PFSK-1 (cell line): Measurements from ENCODE around the gene BPIFB1.

Experiments
- FOXP2 ChIP-seq: optimal IDR thresholded peaks from 2 replicates; pipeline ENCODE3; 2011; ENCODE audit warnings: borderline replicate concordance, control low read depth, inconsistent platforms; ENCODE audit not compliant: insufficient read depth; ENCODE audit errors: extremely low read length, extremely low read depth
- POLR2AphosphoS5 ChIP-seq: IDR thresholded peaks from 2 replicates; pipeline ENCODE4 v1.6.1; 2012; ENCODE audit warnings: low read depth, mild to moderate bottlenecking, control low read depth, low read length, moderate library complexity
- REST ChIP-seq, 2 experiments: IDR thresholded peaks; 2 replicates each; pipeline versions ENCODE4 v1.6.1 to v1.8.0; 2011 to 2012; ENCODE audit warnings: low read depth in 2 of 2, low read length in 2 of 2, control low read depth in 1 of 2, inconsistent platforms in 1 of 2, mild to moderate bottlenecking in 1 of 2, moderate library complexity in 1 of 2; ENCODE audit not compliant: insufficient read depth in 1 of 2
- SIN3A ChIP-seq: IDR thresholded peaks from 2 replicates; pipeline ENCODE4 v1.6.1; 2012; ENCODE audit warnings: mild to moderate bottlenecking, low read length, moderate library complexity, borderline replicate concordance; ENCODE audit not compliant: insufficient read depth
- TAF1 ChIP-seq: IDR thresholded peaks from 2 replicates; pipeline ENCODE4 v1.6.1; 2012; ENCODE audit warnings: low read length, control low read depth, borderline replicate concordance; ENCODE audit not compliant: insufficient read depth

The BPIFB1 gene

DNA sequence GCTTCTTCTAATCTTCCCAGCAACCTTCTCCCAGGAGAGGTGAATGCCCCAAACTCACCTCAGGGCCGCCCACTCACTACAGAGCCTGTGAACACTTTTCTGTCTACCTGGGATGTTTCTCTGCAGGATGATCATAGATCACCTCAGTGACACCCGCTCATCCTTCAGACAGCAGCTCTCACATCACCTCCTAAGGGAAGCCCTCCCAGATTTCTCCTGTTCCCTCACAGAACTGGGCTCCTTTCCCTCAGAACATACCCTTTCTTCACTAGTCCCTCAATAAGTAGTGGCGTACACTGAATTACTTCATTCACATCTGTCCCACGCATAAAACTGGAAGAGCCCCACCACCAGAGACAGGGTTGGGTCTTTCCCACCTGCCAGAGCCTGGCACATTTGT, 60.5 kb downstream of the BPIFB1 start:
- TF ChIP-seq SIN3A (no peak), POLR2AphosphoS5 (no peak), FOXP2 (no peak), REST (IDR thresholded peaks at IDR 0.05; ENCODE audit: insufficient read depth in 1 of 2, low read depth in 2 of 2, low read length in 2 of 2) (no peak), TAF1 (no peak)

GRCh38 chr20:33345342-33345741, 62.3 kb downstream of the BPIFB1 start:
- TF ChIP-seq FOXP2 (no peak), TAF1 (no peak), REST (IDR thresholded peaks at IDR 0.05; ENCODE audit: insufficient read depth in 1 of 2, low read depth in 2 of 2, low read length in 2 of 2) (no peak), POLR2AphosphoS5 (no peak)

GRCh38 chr20:33348136-33348937, 65.3 kb downstream of the BPIFB1 start:
- no peak for TF ChIP-seq REST (IDR thresholded peaks at IDR 0.05; ENCODE audit: insufficient read depth in 1 of 2, low read depth in 2 of 2, low read length in 2 of 2)
- no peak for TF ChIP-seq TAF1
- TF ChIP-seq POLR2AphosphoS5 = no peak
- no peak for TF ChIP-seq FOXP2
- no peak for TF ChIP-seq SIN3A

- TF ChIP-seq FOXP2 = no peak
- no peak for TF ChIP-seq POLR2AphosphoS5
- no peak for TF ChIP-seq SIN3A
- TF ChIP-seq REST (IDR thresholded peaks at IDR 0.05; ENCODE audit: insufficient read depth in 1 of 2, low read depth in 2 of 2, low read length in 2 of 2) = no peak
- no peak for TF ChIP-seq TAF1
Observed at GRCh38 chr20:33349493-33349892, 66.5 kb downstream of the BPIFB1 start.

GRCh38 chr20:33351696-33352095, 68.7 kb downstream of the BPIFB1 start:
- no peak for TF ChIP-seq REST (IDR thresholded peaks at IDR 0.05; ENCODE audit: insufficient read depth in 1 of 2, low read depth in 2 of 2, low read length in 2 of 2)
- no peak for TF ChIP-seq FOXP2
- no peak for TF ChIP-seq SIN3A
- TF ChIP-seq POLR2AphosphoS5 = no peak
- no peak for TF ChIP-seq TAF1
